ENCODE measurements around the gene TLE4.

TLE4 gene

DNA sequence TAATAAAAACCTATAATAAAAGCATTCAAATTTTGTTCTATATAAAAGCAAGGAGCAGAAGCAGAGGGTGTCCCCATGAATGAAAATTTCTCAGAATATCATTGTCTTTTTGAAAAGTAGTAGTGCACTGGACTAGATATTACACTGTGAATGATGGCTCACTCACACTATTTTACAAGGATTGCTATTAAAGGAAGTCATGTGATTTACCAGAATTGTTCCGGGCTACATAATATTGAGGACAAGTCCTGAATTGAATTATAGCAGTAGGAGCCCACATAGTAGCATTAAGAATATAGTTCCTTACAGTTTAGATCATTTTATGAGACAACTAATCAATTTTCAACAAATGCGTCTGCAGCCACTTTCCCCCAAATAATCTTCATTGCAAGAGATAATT lies 7.7 kb upstream of the TLE4 start:
- TF ChIP-seq, protein P1, sequence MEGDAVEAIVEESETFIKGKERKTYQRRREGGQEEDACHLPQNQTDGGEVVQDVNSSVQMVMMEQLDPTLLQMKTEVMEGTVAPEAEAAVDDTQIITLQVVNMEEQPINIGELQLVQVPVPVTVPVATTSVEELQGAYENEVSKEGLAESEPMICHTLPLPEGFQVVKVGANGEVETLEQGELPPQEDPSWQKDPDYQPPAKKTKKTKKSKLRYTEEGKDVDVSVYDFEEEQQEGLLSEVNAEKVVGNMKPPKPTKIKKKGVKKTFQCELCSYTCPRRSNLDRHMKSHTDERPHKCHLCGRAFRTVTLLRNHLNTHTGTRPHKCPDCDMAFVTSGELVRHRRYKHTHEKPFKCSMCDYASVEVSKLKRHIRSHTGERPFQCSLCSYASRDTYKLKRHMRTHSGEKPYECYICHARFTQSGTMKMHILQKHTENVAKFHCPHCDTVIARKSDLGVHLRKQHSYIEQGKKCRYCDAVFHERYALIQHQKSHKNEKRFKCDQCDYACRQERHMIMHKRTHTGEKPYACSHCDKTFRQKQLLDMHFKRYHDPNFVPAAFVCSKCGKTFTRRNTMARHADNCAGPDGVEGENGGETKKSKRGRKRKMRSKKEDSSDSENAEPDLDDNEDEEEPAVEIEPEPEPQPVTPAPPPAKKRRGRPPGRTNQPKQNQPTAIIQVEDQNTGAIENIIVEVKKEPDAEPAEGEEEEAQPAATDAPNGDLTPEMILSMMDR (conservative IDR thresholded peaks at IDR 0.05; ENCODE audit: low read depth, low read length), result no peak
- H3K4me3 ChIP-seq (ENCODE audit: low read depth, low read length), result no peak overlapping the region
- no peak for DNase-seq (ENCODE audit: low read depth)

DNA sequence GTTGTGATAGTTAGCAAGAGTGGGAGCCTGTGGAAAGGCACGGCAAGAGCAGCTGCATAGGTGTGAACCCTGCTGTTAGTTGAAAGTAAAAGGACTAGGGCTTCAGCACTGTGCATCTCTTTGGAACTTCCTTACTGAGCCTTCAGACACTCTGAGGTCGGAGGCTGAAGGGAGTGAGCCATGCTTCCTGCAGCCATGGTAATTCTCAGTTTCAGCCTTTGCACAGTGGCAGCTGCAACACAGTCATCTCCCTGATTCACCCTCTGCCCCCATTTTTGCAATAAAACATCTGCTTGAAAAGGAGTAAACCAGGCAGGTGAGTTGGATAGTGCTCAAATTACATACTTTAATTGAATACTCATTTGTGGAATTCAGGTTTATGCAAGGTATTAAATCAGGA lies 6.5 kb upstream of the TLE4 start:
- DNase-seq (ENCODE audit: low read depth), result no peak
- no peak overlapping the region for H3K4me3 ChIP-seq (ENCODE audit: low read depth, low read length)
- TF ChIP-seq, protein P1 (conservative IDR thresholded peaks at IDR 0.05; ENCODE audit: low read depth, low read length), result no peak

DNA sequence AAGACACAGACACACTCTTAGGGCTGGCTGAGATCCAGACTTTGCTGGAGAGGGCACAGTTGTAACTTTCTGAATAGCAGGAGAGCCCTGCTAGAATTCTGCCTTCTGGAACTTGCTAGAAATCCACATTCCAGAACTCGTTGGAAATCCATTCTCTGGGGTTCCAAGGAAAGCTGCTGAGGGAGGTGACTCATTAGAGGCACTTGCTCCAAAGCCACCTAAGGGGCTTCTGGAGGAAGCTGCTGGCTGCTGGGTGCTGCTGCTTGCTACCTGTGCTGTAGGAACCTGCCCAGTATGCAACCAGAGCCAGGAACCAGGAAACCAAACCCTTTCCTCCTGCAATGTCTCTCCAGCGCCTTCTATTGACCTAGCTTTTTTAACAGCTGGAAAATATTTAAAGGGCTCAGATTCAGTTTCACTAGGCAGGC lies 4.1 kb upstream of the TLE4 start:
- no peak overlapping the region for H3K4me3 ChIP-seq (ENCODE audit: low read depth, low read length)
- TF ChIP-seq, protein P1 (conservative IDR thresholded peaks at IDR 0.05; ENCODE audit: low read depth, low read length), result peak; percentile 17
- DNase-seq (ENCODE audit: low read depth), result no peak

DNA sequence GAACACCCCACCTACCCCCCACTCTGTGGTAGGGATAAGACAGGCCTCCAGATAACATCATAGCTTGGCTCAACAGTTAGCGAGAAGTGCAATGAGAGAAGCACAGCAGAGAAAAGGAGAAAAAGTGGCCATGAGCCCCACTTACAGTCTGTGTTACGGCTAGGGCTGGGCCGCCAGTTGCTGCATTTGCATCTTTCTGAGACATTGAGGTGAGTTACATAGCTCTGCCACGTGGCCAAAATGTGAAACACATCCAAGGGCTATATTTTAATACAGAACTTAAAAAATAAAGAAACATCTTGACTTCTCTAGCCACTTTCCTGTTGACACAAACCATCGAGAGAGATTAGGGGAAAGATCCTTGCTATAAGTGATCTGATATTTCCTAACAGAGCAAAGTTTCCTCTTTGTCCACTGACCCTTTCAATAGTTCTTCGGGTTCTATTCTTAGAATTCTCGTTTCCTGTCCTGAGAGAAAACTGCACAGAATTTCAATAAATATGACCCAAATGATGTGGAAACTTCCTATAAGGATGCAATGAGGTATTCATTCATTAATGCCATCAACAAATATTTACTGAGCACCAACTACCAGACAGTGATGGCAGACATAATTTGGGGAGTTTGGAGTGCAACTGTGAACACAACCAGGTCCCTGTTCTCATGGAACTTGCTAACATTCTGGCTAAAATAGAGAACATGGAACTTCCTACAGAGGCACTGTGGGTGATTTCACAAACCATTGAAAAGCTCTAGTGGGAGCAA lies 3.2 kb upstream of the TLE4 start:
- no peak overlapping the region for H3K4me3 ChIP-seq (ENCODE audit: low read depth, low read length)
- TF ChIP-seq, protein P1 (conservative IDR thresholded peaks at IDR 0.05; ENCODE audit: low read depth, low read length), result peak; percentile 15
- no peak for DNase-seq (ENCODE audit: low read depth)

DNA sequence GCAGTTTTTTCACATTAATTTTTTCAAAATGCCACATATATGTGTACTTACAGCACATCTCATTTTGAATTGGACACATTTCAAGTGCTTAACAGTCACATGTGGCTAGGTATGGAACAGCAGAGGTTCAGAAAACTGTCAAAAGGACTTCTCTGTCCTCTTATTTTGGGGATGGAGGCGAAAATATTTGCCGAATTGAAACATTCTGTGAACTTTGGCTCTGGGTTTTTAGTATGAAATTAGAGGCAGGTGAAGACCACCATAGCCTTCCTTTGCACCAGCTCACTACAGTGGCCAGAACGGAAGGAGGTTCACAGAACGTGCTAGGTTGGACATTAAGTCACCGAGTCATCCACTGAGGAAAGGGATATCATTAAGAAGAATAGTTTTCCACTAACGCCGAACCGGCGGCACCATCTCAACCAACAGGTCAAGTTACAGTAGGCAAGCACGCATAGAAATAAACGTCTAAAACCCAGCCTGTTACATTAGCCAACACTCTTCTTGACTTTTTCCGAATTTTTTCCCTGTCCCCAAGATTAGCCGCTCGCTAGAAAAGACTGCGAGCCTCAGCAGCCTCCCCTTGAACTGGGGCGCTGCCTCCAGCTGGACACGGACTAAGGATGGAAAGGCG lies 1.8 kb upstream of the TLE4 start:
- peak overlapping the region; percentile 65 for H3K4me3 ChIP-seq (ENCODE audit: low read depth, low read length)
- no peak for DNase-seq (ENCODE audit: low read depth)
- TF ChIP-seq, protein P1 (conservative IDR thresholded peaks at IDR 0.05; ENCODE audit: low read depth, low read length), result no peak

DNA sequence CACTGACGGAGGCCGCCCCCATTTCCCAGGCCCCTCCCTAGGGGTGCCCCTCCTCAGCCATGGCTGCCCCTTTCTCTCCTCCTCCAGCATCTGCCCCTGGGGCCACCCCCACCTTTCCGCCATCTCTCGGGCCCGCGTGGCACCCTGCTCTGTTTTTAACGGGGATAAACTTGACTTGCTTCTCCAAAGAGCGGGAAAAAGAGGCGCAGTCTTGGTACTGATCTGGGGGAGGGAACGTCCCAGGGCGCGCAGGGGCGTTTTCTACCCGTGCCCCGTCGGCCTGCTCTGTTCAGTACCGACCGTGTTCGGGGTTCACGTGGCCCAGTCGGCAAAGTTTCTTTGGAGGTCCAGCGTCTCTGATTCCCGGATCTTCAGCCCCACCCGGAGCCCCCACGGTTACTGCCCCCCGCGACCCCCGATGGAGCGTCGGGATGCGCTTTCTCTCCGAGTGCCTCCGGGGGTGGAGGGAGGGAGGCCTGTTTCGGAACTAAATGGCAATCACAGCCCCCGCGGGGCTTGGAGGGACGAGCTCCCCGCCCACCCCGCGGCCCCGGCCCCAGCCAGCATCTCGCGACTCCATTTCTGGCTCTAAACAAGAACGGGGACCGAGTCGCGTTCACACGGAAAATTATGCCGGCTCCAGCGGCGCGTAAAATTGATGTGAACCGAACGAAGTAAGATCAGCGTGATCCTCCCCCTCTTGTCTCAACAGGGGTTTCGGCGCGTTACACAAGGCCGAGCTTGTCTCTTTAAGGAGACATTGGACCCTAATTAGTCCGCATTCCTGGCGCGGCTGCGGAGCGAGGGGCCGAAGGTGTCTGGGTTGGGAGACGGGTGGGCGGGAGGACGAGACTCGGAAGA lies 1.1 kb upstream of the TLE4 start:
- peak; percentile 76 for DNase-seq (ENCODE audit: low read depth)
- TF ChIP-seq, protein P1 (conservative IDR thresholded peaks at IDR 0.05; ENCODE audit: low read depth, low read length), result no peak
- peak overlapping the region; percentile 65 for H3K4me3 ChIP-seq (ENCODE audit: low read depth, low read length)

All from choroid plexus epithelial cell (primary cell).